ENCODE results near the gene AHSP.
"Not testable (repeated sequence)": the region's sequence is repeated elsewhere in the genome, so short reads cannot be mapped to it uniquely, and the experiment has no call there.

AHSP gene

GRCh38 chr16:31501226-31501965 is 26.3 kb upstream of the AHSP start:
- no peak for DNase-seq (ENCODE audit: low read depth)

- DNase-seq (ENCODE audit: low read depth) = no peak
Observed at GRCh38 chr16:31501966-31502348, 25.7 kb upstream of the AHSP start.

- DNase-seq (ENCODE audit: low read depth) = peak; percentile 28
Observed at GRCh38 chr16:31502981-31503380, 24.7 kb upstream of the AHSP start.

GRCh38 chr16:31503555-31503954 is 24.1 kb upstream of the AHSP start:
- not testable (repeated sequence) for DNase-seq (ENCODE audit: low read depth)

GRCh38 chr16:31504159-31504558 is 23.5 kb upstream of the AHSP start:
- no peak for DNase-seq (ENCODE audit: low read depth)

- no peak for DNase-seq (ENCODE audit: low read depth)
Observed at GRCh38 chr16:31505483-31505882, 22.2 kb upstream of the AHSP start.

- no peak for DNase-seq (ENCODE audit: low read depth)
Observed at GRCh38 chr16:31507617-31507928, 20.1 kb upstream of the AHSP start.

- peak; percentile 72 for DNase-seq (ENCODE audit: low read depth)
Observed at GRCh38 chr16:31507929-31508705, 19.6 kb upstream of the AHSP start, which contains the start of gene RUSF1. Gene RUSF1 (minus strand): TSS chr16:31508391. CDS start chr16:31508373, 18 bp downstream.

GRCh38 chr16:31508706-31509195 is 18.9 kb upstream of the AHSP start:
- peak; percentile 17 for DNase-seq (ENCODE audit: low read depth)

GRCh38 chr16:31513126-31513525 is 14.6 kb upstream of the AHSP start:
- peak; percentile 30 for DNase-seq (ENCODE audit: low read depth)

GRCh38 chr16:31513884-31514283 is 13.8 kb upstream of the AHSP start:
- no peak for DNase-seq (ENCODE audit: low read depth)

GRCh38 chr16:31517800-31518402 is 9.8 kb upstream of the AHSP start:
- DNase-seq (ENCODE audit: low read depth) = no peak

- no peak for DNase-seq (ENCODE audit: low read depth)
Observed at GRCh38 chr16:31519759-31520431, 7.8 kb upstream of the AHSP start.

- no peak for DNase-seq (ENCODE audit: low read depth)
Observed at GRCh38 chr16:31521368-31521767, 6.3 kb upstream of the AHSP start.

- no peak for DNase-seq (ENCODE audit: low read depth)
Observed at GRCh38 chr16:31522071-31522470, 5.6 kb upstream of the AHSP start.

- not testable (repeated sequence) for DNase-seq (ENCODE audit: low read depth)
Observed at GRCh38 chr16:31523768-31524167, 3.9 kb upstream of the AHSP start.

GRCh38 chr16:31525113-31525512 is 2.6 kb upstream of the AHSP start:
- DNase-seq (ENCODE audit: low read depth) = no peak

- no peak for DNase-seq (ENCODE audit: low read depth)
Observed at GRCh38 chr16:31528523-31529107, 915 bp downstream of the AHSP start.

GRCh38 chr16:31529108-31529936 is 1.6 kb downstream of the AHSP start:
- peak; percentile 0 for DNase-seq (ENCODE audit: low read depth)

GRCh38 chr16:31529937-31530312 is 2.2 kb downstream of the AHSP start:
- DNase-seq (ENCODE audit: low read depth) = no peak

GRCh38 chr16:31530405-31530804 is 2.7 kb downstream of the AHSP start:
- no peak for DNase-seq (ENCODE audit: low read depth)
